GM23338 (cell line): ENCODE results near the gene SLC37A2. TPM values are rescaled to one million over a fixed set of nuclear protein-coding genes. Genes with fewer than 3 reads are reported as not detected.

Experiments
- ATAC-seq: fragments of 200-7000 bp; cut with Tn5 transposase; 3 replicates; pipeline ENCODE4 v1.9.1; 2020
- DNase-seq: peaks from one replicate; pipeline ENCODE4 v3.0.0-alpha.2; 2015; ENCODE audit warnings: low spot score
- H2AFZ ChIP-seq: fragments of 200-600 bp; sonication (generic); 2 replicates; pipeline ENCODE4 v1.8.0; 2016; ENCODE audit warnings: antibody characterized with exemption, mild to moderate bottlenecking, moderate library complexity
- H3F3A ChIP-seq: fragments of 200-600 bp; sonication (generic); replicated peaks from 2 replicates; pipeline ENCODE4 v1.8.0; 2017; ENCODE audit warnings: antibody characterized with exemption, mixed run types, low read depth
- H3K27ac ChIP-seq: fragments of 200-600 bp; sonication (generic); 2 replicates; pipeline ENCODE4 v1.6.1; 2016; ENCODE audit warnings: low read depth
- H3K27me3 ChIP-seq: fragments of 200-600 bp; sonication (generic); 2 replicates; pipeline ENCODE4 v1.8.0; 2016; ENCODE audit warnings: mild to moderate bottlenecking, mixed run types, moderate library complexity; ENCODE audit not compliant: insufficient read depth
- H3K36me3 ChIP-seq: fragments of 200-600 bp; sonication (generic); 2 replicates; pipeline ENCODE4 v1.8.0; 2016; ENCODE audit warnings: mild to moderate bottlenecking; ENCODE audit not compliant: insufficient read depth
- H3K4me1 ChIP-seq: fragments of 200-600 bp; sonication (generic); 2 replicates; pipeline ENCODE4 v1.8.0; 2016; ENCODE audit warnings: mild to moderate bottlenecking, moderate library complexity; ENCODE audit not compliant: insufficient read depth
- H3K4me2 ChIP-seq: fragments of 200-600 bp; sonication (generic); 2 replicates; pipeline ENCODE4 v1.7.1; 2017; ENCODE audit warnings: mixed run types
- H3K4me3 ChIP-seq: fragments of 200-600 bp; sonication (generic); 2 replicates; pipeline ENCODE4 v1.6.1; 2016; ENCODE audit warnings: mixed run types
- H3K79me2 ChIP-seq: fragments of 200-600 bp; sonication (generic); replicated peaks from 2 replicates; pipeline ENCODE4 v1.8.0; 2017; ENCODE audit warnings: mild to moderate bottlenecking; ENCODE audit not compliant: insufficient read depth
- H3K9me2 ChIP-seq: fragments of 200-600 bp; sonication (generic); 2 replicates; pipeline ENCODE4 v1.8.0; 2017; ENCODE audit not compliant: insufficient read depth
- H4K20me1 ChIP-seq: fragments of 200-600 bp; sonication (generic); replicated peaks from 2 replicates; pipeline ENCODE4 v1.8.0; 2017; ENCODE audit warnings: mild to moderate bottlenecking; ENCODE audit not compliant: insufficient read depth
- H3K27ac Mint-ChIP-seq: 2 replicates; pipeline ENCODE4 v1.8.0; 2020; ENCODE audit warnings: inconsistent platforms, mild to moderate bottlenecking, moderate library complexity, mixed read lengths
- H3K27me3 Mint-ChIP-seq: 3 replicates; pipeline ENCODE4 v1.8.0; 2022; ENCODE audit warnings: low read depth, mild to moderate bottlenecking, moderate library complexity, mixed read lengths, inconsistent platforms; ENCODE audit not compliant: insufficient read depth, poor library complexity
- H3K36me3 Mint-ChIP-seq: 3 replicates; pipeline ENCODE4 v1.8.0; 2021; ENCODE audit warnings: low read depth, mild to moderate bottlenecking, inconsistent platforms, moderate library complexity, mixed read lengths
- H3K4me1 Mint-ChIP-seq: 3 replicates; pipeline ENCODE4 v1.8.0; 2020; ENCODE audit warnings: mild to moderate bottlenecking, inconsistent platforms, mixed read lengths
- H3K4me3 Mint-ChIP-seq: 3 replicates; pipeline ENCODE4 v1.8.0; 2021; ENCODE audit warnings: moderate library complexity, mild to moderate bottlenecking, inconsistent platforms, mixed read lengths
- H3K9me3 Mint-ChIP-seq: 3 replicates; pipeline ENCODE4 v1.8.0; 2020; ENCODE audit warnings: moderate library complexity, mild to moderate bottlenecking, inconsistent platforms, mixed read lengths
- CREB1 ChIP-seq: fragments of 250-450 bp; sonication (Bioruptor Pico); IDR thresholded peaks from 2 replicates; pipeline ENCODE4 v1.5.0; 2020; ENCODE audit warnings: low read depth, mild to moderate bottlenecking, moderate library complexity
- EZH2 ChIP-seq: fragments of 200-600 bp; sonication (generic); IDR thresholded peaks from one replicate; pipeline ENCODE4 v1.8.0; 2017; ENCODE audit warnings: antibody characterized with exemption, mild to moderate bottlenecking, low read depth; ENCODE audit not compliant: unreplicated experiment
- EZH2phosphoT487 ChIP-seq: fragments of 200-600 bp; sonication (generic); IDR thresholded peaks from one replicate; pipeline ENCODE4 v1.8.1; 2018; ENCODE audit warnings: antibody characterized with exemption; ENCODE audit not compliant: unreplicated experiment
- NANOG ChIP-seq: IDR thresholded peaks from 2 replicates; pipeline ENCODE4 v1.6.1; 2016; ENCODE audit warnings: antibody characterized with exemption, borderline replicate concordance
- POLR2AphosphoS5 ChIP-seq: IDR thresholded peaks from 2 replicates; pipeline ENCODE4 v1.6.1; 2016; ENCODE audit warnings: antibody characterized with exemption, low read depth
- polyA plus RNA-seq: library from polyadenylated mRNA; unstranded; fragments of >200 nt; fragmentation: Nextera tagmentation; extraction: Ambion mirVana; gene quantifications from 2 replicates; pipeline ENCODE4 v1.2.1, GENCODE V29; 2016
- total RNA-seq: library from RNA; depleted of rRNA; stranded (reverse); fragments of >200 nt; shearing (Covaris generic); gene quantifications from 2 replicates; pipeline ENCODE4 v1.2.3, GENCODE V29; 2014
- TF ChIP-seq, protein P1 (sequence below), 2 experiments: fragments of 200-600 bp in 1 of 2; sonication (generic) in 1 of 2; conservative IDR thresholded peaks; 2 replicates each; pipeline versions ENCODE4 v1.5.1 to v1.6.1; 2016 to 2017; ENCODE audit warnings: antibody characterized with exemption in 2 of 2, low read depth in 2 of 2, mild to moderate bottlenecking in 2 of 2, moderate library complexity in 1 of 2
- TF ChIP-seq, protein P2 (sequence below): fragments of 250-450 bp; sonication (Bioruptor Pico); IDR thresholded peaks from 2 replicates; pipeline ENCODE4 v1.5.0; 2020; ENCODE audit warnings: mild to moderate bottlenecking, moderate library complexity

SLC37A2 gene
- total and polyA plus RNA-seq, 2 experiments from 2014 or later, result 0.40 to 1.6 TPM

DNA sequence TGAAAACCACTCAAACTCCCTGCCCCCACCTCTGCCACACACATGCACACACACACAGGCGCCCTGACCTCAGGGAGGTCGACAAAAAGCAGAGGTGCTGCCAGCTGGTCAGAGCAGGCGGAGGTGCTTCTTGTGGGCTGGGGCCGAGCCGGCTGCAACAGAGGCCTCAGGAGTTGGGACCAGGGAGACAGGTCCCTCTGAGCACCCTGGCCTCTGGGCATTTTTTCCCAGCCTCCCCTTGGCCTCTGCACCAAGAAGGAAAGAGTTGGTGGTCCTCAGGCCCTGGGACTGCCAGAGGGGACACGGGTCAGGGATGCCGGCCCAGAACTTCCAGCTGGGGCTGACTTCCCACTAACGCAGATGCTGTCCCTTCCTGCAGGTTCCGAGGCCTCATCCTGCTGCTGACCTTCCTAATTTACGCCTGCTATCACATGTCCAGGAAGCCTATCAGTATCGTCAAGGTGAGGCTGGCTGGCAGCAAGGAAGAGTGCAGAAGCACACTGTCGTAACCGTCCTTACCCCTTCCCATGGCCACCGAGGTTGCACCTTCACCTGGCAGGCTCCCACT, 13.4 kb downstream of the SLC37A2 start:
- no peak for TF ChIP-seq POLR2AphosphoS5
- TF ChIP-seq, protein P1, sequence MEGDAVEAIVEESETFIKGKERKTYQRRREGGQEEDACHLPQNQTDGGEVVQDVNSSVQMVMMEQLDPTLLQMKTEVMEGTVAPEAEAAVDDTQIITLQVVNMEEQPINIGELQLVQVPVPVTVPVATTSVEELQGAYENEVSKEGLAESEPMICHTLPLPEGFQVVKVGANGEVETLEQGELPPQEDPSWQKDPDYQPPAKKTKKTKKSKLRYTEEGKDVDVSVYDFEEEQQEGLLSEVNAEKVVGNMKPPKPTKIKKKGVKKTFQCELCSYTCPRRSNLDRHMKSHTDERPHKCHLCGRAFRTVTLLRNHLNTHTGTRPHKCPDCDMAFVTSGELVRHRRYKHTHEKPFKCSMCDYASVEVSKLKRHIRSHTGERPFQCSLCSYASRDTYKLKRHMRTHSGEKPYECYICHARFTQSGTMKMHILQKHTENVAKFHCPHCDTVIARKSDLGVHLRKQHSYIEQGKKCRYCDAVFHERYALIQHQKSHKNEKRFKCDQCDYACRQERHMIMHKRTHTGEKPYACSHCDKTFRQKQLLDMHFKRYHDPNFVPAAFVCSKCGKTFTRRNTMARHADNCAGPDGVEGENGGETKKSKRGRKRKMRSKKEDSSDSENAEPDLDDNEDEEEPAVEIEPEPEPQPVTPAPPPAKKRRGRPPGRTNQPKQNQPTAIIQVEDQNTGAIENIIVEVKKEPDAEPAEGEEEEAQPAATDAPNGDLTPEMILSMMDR (conservative IDR thresholded peaks at IDR 0.05; ENCODE audit: low read depth in 2 of 2), result 0 out of 4 replicates have a peak, but pooled peaks of 1 of the 2 experiments have one; percentile 3
- no peak for TF ChIP-seq CREB1 (CRISPR knock-in tag)
- TF ChIP-seq, protein P2, sequence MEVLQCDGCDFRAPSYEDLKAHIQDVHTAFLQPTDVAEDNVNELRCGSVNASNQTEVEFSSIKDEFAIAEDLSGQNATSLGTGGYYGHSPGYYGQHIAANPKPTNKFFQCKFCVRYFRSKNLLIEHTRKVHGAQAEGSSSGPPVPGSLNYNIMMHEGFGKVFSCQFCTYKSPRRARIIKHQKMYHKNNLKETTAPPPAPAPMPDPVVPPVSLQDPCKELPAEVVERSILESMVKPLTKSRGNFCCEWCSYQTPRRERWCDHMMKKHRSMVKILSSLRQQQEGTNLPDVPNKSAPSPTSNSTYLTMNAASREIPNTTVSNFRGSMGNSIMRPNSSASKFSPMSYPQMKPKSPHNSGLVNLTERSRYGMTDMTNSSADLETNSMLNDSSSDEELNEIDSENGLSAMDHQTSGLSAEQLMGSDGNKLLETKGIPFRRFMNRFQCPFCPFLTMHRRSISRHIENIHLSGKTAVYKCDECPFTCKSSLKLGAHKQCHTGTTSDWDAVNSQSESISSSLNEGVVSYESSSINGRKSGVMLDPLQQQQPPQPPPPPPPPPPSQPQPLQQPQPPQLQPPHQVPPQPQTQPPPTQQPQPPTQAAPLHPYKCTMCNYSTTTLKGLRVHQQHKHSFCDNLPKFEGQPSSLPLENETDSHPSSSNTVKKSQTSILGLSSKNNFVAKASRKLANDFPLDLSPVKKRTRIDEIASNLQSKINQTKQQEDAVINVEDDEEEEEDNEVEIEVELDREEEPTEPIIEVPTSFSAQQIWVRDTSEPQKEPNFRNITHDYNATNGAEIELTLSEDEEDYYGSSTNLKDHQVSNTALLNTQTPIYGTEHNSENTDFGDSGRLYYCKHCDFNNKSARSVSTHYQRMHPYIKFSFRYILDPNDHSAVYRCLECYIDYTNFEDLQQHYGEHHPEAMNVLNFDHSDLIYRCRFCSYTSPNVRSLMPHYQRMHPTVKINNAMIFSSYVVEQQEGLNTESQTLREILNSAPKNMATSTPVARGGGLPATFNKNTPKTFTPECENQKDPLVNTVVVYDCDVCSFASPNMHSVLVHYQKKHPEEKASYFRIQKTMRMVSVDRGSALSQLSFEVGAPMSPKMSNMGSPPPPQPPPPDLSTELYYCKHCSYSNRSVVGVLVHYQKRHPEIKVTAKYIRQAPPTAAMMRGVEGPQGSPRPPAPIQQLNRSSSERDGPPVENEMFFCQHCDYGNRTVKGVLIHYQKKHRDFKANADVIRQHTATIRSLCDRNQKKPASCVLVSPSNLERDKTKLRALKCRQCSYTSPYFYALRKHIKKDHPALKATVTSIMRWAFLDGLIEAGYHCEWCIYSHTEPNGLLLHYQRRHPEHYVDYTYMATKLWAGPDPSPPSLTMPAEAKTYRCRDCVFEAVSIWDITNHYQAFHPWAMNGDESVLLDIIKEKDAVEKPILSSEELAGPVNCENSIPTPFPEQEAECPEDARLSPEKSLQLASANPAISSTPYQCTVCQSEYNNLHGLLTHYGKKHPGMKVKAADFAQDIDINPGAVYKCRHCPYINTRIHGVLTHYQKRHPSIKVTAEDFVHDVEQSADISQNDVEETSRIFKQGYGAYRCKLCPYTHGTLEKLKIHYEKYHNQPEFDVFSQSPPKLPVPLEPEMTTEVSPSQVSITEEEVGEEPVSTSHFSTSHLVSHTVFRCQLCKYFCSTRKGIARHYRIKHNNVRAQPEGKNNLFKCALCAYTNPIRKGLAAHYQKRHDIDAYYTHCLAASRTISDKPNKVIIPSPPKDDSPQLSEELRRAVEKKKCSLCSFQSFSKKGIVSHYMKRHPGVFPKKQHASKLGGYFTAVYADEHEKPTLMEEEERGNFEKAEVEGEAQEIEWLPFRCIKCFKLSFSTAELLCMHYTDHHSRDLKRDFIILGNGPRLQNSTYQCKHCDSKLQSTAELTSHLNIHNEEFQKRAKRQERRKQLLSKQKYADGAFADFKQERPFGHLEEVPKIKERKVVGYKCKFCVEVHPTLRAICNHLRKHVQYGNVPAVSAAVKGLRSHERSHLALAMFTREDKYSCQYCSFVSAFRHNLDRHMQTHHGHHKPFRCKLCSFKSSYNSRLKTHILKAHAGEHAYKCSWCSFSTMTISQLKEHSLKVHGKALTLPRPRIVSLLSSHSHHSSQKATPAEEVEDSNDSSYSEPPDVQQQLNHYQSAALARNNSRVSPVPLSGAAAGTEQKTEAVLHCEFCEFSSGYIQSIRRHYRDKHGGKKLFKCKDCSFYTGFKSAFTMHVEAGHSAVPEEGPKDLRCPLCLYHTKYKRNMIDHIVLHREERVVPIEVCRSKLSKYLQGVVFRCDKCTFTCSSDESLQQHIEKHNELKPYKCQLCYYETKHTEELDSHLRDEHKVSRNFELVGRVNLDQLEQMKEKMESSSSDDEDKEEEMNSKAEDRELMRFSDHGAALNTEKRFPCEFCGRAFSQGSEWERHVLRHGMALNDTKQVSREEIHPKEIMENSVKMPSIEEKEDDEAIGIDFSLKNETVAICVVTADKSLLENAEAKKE (CRISPR knock-in tag), result no peak
- no peak for TF ChIP-seq EZH2phosphoT487
- TF ChIP-seq EZH2, result no peak
- no peak for TF ChIP-seq NANOG
- Histone ChIP-seq H2AFZ (no peak overlapping the region), H3K4me3 (no peak overlapping the region), H3F3A (no peaks in the 10 kb centered on the region), H3K4me1 (no peaks in the 10 kb centered on the region), H3K27me3 (no peaks in the 10 kb centered on the region), H3K27ac (no peak overlapping the region), H3K36me3 (no peaks in the 10 kb centered on the region), H3K4me2 (no peak overlapping the region), H3K79me2 (no peaks in the 10 kb centered on the region), H4K20me1 (no peaks in the 10 kb centered on the region), H3K9me2 (no peaks in the 10 kb centered on the region)
- no peaks in the 10 kb centered on the region for H3K36me3 Mint-ChIP-seq
- H3K27me3 Mint-ChIP-seq, result peaks cover 18% of the 10 kb centered on the region
- no peak for ATAC-seq
- no peak overlapping the region for H3K4me3 Mint-ChIP-seq
- no peaks in the 10 kb centered on the region; the same call in 2 of the 3 replicates for H3K9me3 Mint-ChIP-seq
- no peak overlapping the region for H3K27ac Mint-ChIP-seq
- peaks cover 3% of the 10 kb centered on the region for H3K4me1 Mint-ChIP-seq
- no peak for DNase-seq
